Colon (tissue), 2 donors: Measurements from ENCODE around the gene CAMK1D.
"Not testable (repeated sequence)": the region's sequence is repeated elsewhere in the genome, so short reads cannot be mapped to it uniquely, and the experiment has no call there.

ENCODE experiments used
- FAIRE-seq: peaks from 2 replicates; lab custom pipeline; 2012; peaks lifted over from hg19 to GRCh38; lab: Jason Lieb, UNC
- donor health status: control.
- donor health status: control.

CAMK1D gene

DNA sequence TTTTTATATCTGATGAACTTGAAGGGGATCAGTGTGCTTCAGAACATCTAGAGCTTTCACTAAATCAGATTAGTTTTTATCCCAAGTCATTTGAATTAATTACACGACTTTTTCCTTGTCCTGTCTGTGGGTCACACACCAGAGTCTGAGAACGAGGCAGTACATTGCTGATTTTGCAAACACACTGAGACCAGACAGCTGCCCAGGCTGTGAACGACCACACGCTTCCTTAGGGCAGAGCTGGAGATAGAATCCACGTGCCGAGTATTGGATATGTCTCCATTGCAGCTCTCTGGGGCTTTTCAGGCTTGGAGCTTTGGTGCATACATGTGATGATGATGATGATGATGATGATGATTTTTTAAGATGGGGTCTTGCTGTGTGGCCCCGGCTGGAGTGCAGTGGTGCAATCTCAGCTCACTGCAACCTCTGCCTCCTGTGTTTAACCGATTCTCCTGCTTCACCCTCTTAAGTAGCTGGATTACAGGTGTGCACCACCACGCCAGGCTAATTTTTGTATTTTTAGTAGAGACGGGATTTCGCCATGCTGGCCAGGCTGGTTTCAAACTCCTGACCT, 81.1 kb downstream of the CAMK1D start:
- no peak for FAIRE-seq

DNA sequence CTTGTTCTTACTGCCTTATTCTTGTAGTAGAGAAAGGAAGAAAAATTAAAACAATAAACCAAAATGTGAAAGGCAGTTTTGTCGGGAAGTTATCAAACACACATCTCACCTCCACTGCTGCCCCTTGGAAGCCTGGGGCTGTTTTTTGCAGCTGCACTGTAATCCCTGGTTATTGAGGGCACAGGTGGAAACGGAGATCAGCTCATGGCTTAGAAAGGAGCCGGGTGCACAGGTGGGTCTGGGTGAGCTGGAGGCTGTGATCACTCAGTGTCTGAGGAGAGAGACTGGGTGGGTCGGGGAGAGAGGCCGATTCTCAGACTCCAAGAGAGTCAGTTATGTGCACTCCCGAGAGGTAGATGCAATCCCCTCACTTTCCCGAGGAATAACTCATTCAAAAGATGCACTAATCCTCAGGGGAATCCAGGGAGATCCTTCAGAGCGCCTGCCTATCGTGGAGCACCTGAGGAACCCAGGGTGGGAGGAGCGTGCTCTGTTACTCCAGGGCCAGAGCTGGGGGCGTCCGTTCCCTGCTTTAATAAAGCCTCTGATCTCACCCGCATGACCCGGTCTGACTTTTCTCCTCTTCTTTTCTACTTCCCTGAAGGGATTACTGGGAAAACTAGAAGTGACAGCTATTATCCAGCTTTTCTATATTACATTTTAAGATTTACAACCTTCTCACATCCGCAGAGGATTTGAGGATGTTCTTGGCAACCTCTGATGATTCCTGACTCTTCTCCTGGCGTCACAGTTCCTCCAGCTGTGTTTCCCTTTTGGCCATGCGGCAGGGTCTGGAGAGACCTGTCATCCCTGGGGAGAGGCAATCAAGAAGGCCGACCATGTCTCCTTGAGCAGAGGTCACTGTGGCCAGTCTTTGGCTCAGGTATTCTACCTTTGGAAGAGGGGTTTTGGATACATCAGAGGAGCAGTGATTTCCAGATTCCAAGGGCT, 82.1 kb downstream of the CAMK1D start:
- FAIRE-seq, result no peak

DNA sequence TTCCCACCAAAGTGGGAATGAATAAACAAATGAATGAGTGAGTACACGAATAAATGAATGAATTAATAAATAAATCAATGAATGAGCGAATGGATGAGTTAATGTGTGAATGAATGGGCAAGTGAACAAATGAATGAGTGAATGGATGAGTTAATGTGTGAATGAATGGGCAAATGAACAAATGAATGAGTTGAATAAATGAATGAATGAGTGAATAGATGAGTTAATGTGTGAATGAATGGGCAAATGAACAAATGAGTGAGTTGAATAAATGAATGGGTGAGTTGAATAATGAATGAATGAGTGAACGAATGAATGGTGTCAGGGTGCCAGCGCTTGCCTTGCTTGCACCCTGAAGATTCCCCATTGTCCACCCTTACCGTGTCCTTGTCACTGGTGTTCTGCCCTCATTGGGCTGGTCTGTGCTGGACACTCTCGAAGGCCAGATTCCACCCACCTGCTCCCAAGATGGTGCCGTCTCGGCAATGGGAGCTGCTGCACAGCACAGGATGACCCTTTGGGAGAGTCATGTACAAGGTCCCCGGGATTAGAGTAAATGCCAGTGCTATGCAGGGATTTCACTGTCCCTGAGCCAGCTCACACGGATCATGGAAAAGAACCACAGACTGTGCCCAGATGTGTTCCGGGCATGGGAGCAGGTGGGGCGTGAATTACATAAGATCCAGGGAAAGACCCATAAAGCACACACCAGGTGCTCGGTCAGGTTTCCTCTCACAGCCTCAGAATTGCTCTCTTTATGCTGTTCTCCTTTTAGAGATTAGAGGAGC, 83.2 kb downstream of the CAMK1D start:
- FAIRE-seq, result no peak

DNA sequence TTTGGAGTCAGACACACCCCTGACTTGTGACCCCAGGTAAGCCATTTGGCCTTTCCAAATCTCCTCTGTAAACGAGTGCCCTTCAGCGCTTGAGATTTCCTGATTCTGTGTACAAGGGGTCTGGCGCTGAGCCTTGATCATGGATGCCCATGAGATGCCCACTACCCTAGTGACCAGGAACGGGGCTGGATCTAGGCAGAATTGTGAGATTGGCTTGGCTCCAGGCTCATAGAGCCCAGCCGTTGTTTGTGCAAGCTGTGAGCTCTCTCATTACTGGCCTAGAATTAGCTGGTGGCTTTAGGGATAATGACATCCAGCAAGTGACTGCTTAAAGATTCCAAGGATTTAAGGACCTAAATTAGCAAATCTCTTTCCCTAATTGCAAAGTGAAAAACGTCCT, 84.9 kb downstream of the CAMK1D start:
- no peak for FAIRE-seq

DNA sequence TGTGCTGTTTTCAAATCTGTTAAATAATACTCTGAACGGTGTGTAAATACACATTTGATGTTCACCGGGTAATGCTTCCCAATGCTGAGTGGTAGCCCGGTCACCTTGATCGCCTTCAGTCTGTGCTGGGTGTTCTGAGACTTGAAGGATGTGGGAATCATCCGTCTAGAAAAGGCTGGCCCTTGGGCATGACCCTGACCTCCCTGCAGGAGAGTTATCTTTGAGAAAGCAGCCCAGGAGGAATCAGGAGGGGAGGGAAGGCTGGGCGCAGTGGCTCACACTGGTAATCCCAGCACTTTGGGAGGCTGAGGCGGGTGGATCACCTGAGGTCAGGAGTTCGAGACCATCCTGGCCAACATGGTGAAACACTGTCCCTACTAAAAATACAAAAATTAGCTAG, 85.3 kb downstream of the CAMK1D start:
- FAIRE-seq, result not testable (repeated sequence)

DNA sequence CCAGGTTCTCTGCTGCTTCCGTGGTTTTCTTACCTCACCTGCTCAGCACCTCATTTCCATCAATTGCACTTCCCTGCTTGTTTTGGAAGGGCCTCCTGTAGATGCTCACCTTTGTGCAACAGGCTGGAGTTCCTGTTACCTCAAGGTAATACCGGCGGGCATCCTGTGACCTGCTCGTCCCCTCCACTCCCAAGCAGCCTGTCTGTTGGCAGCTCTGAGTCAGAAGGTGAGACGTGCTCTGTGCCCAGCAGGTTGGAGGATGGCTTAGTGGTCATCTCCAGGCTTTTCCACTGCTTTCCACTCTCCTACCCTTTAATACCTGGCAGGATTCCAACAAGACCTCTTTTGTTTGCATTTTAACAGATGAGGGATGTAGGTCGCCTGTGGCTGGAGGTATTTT, 86.0 kb downstream of the CAMK1D start:
- FAIRE-seq, result no peak

DNA sequence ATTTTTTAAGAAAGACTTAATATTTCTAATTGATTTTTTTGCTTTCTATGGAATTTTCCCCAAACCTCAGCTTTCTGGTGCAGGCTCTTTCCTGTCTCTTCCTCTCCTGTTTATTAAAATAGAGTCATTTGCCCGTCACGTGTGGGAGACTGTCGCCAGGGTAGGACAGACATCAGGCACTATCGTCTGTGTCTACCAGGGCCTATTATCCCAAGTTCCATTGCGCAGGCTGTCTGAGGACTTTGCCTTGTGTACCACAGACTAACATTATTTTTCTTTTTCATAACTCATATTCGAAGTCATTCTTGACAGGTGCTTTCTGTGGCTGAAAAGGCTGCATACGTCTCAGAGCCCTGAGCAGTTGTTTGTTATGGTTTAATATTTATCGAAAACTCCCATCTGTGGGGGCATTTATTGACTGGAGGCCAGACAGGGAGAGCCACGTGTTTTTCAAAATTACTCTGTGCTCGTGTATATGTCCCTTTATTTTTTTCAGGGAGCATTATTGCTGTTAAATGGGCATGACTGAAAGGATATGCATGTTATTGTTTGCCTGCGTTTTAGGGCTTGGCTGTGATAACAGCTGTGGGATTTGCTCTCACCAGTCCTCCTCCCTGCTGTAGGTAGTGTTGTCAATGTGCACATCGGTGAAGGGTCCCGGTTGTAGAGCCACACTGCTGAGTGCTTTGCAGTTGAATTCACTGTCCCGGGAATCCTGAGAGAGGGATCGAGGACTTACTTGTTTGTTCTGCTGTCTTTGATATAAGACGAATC, 89.8 kb downstream of the CAMK1D start:
- FAIRE-seq, result no peak

DNA sequence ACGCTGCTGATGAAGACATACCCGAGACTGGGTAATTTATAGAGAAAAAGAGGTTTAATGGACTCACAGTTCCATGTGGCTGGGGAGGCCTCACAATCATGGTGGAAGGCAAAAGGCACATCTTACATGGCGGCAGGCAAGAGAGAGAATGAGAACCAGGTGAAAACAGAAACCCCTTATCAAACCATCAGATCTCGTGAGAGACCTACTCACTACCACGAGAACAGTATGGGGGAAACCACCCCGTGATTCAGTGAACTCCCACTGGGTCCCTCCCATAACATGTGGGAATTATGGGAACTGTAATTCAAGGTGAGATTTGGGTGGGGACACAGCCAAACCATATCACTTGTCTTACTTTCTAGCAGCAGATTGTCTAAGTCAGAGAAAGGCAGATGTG, 90.4 kb downstream of the CAMK1D start:
- not testable (repeated sequence) for FAIRE-seq

DNA sequence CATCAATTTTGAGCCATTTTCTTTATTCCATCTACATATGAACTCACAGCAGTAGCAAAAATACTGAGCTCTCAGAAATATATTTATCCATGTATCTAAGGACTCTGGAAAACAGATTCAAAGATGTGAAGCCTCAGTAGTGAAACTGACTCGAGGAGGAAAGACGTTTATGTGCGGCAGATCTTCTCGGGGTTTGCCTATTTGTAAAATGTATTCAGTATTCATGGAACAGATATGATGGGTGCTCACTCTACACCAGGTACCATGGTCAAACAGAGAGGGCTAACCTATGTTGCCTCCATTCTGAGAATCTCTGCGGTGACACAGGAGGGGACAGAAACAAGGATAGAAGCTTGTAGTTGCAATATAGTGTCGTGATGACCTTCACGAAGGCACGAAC, 93.7 kb downstream of the CAMK1D start:
- no peak for FAIRE-seq

DNA sequence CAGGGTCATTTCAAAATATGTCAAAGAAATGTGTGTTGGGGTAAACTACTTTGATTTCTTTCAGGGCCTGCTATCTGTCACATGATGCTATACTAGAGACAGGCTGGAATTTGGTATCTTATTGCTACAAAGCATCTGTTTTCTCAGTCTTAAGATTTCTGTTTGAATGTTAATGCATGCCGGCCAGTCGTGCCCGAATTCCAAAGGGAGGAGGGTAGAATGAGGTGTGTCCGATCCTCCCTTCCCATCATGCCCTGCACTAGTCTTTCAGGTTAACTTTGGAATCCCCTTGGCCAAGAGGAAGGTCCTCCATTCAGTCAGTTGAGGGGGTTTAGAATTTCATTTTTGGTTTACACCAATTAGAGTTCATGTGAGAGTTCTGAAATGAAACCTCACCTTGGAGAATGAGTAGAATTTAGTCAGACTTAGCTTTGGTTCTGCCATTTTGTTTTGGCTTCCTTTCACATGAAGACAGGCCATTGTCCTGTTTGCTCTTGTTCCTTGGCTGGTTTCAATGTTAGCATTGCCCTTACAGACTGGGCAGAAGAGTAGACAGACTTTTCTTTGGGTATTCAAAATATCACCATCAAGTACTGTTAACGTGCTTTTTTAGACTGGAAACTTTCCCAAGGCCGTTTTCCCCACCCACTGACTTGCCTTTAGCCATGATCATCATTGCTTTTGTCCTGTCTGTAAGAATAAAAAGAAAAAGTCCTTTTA, 95.8 kb downstream of the CAMK1D start:
- FAIRE-seq, result no peak

DNA sequence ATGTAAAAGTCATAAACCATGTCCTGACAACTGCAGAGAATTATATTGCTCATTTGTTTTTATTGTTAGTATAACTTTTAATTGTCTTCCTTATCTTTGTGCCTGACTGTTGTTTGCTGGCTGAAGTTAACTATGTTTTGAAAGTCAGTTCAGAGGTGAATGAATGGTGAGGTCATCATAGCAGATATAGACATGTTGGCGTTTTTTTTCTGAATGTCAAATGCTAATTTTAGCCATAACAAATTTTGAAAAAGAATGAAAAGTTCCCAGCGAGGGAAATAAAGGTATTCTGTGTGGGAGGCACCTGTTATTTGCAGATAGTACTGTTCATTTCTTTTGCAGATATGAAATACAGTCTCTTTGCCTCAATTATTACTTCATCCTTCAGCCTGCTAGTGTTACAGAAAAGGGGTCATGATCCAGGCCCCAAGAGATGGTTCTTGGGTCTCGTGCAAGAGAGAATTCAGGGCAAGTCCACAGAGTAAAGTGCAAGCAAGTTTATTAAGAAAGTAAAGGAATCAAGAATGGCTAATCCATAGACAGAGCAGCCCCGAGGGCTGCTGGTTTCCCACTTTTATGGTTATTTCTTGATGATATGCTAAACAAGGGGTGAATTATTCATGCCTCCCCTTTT, 96.5 kb downstream of the CAMK1D start:
- peak; percentile 94 for FAIRE-seq

DNA sequence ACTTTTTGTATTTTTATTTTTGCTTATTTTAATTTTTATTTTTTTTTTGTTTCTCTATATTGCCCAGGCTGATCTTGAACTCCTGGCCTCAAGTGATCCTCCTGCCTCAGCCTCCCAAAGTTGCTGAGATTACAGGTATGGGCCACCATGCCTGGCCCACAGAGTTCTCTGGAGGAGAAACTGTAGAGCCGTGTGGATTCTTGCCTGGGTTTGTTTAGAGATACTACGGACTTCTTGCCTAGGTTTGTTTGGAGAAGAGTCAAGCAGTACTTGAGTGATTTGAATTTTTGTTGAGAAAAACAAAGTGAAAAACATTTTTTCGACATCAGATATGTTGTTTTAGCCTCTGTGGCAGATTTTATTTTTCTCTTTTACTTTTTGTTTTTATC, 99.0 kb downstream of the CAMK1D start:
- FAIRE-seq, result no peak

DNA sequence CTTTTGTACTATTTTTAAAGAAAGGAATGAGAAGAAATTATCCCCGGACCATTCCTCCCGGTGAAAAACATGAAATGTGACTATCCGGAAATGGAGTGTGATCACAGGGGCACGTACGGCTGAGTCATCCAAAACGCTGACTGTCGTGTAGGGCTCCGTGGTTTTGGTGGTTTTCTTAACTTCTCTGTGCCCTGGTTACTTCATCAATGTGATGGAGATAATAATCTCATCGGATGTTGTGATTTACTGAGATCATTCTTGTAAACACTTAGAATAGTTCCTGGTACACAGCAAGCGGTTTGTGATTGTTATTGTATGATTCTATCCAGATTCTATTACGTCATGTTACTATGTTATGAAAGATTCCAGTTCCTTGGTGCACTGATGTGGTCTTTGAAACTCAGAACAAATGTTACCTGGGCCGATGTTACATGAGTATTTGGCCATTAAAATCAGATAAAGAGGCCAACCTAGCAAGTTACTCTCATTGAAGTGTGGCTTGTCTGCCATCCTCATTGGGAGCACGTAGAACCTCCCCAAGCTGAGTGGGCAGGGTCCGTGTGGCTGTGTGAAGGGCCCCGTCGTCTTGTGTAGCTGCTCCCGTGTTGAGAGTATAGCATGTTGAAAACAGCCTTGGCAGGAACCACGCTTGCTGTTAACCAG, 99.5 kb downstream of the CAMK1D start:
- FAIRE-seq, result no peak

DNA sequence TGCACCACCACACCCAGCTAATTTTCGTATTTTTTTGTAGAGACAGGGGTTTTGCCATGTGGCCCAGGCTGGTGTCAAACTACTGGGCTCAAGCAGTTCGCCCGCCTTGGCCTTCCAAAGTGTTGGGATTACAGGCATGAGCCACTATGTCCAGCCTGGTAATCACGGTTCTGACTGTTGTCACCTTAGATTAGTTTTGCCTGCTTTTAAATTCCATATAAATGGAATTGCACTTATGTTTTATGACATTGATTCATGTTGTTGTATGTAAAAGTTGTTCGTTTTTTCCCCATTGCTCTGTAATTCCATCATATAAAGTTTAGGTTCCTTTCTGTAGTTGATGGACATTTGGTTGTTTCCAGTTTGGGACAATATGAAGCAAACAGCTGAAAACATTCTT, 106.0 kb downstream of the CAMK1D start:
- no peak for FAIRE-seq

DNA sequence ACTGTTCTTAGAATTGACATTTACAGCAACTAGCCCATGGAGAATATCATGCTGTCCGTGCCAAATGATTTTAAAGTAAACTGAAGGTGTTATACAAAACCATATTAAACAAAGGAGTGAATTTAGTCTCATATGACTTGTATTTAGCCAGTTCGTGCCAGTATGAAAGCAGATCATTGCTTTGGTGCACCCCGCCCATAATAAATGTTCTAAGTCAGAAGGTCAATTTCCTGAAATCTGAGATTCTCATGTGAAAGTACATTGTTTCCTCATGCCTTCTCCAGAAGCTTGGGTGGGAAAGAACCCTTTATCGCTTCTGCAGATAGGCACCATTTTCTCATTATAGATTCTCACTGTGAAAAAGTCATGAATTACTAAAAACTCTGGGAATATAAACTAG, 106.4 kb downstream of the CAMK1D start:
- FAIRE-seq, result no peak

DNA sequence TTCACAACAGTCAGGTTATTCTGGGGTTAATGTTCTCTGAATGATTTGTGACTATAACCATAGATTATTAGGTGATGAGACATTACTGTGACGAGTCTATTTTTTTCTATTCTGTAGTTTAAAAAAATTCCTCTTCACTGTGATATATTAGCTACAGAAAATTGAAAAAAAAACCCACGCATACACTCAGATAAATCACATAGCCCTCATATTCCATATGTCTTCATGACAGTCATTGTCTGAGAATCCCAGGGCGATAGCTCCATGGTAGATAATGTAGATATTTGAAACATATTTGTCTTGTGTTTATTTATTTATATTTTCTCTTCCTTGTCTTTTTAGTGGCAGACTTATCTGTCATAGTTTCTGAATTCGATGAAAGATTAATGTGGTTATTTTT, 110.0 kb downstream of the CAMK1D start:
- FAIRE-seq, result no peak

DNA sequence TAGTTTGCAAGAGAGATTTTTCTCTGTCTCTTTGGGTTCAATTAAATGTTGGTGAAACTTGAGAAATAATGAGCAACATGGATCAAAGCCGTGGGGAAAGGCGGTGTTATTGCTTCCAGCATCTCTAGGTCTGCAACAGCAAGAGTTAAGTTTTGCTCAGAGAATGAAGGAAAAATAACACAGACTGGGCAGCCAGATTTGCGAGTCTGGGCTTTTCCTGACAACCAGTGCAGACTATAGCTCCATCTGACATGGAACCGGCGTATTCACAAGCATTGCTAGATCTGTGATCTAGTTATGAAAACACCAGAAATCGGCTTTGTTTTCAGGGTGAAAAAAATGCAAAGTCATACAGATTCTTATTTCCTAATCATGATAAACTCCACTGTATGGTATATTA, 110.4 kb downstream of the CAMK1D start:
- no peak for FAIRE-seq

DNA sequence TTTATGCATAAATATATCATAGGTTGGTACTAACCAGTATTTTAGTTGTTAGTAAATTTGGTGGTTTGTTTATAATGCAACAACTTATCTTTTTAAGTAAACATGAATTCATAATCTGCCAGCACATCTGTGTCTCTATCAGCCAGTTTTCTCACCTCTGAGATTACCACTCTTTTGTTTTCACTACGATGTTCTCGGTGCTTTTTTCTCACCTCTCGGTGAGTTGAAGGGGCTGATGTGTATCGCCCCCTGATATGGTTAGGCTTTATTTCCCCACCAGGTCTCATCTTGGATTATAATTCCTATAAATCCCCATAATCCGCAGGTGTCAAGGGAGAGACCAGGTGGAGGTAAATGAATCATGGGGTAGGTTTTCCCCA, 114.1 kb downstream of the CAMK1D start:
- no peak for FAIRE-seq

DNA sequence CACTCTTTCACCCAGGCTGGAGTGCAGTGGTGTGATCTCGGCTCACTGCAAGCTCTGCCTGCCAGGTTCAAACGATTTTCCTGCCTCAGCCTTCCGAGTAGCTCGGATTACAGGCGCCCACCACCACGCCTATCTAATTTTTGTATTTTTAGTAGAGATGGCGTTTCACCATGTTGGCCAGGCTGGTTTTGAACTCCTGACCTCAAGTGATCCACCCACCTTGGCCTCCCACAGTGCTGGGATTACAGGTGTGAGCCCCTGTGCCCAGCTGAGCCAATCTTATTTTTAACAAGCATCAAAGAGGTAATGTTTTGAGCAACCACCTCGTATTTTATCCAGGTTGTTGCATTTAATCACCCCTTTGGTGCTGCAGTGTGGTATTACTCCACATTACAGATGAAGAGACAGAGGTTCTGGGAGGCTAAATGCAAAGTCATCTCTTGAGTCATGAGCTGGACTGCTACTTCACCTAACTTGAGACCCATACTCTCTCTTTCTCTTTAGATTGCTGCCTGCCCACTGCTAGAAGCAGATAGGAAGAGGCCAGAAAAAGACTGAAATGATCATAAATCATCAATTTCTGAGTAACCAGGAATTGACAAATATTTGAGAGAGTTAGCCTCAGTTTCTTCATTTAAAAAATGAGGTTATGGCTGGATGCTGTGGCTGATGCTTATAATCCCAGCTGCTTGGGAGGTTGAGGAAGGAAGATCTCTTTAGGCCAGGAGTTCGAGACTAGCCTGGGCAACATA, 116.2 kb downstream of the CAMK1D start:
- no peak for FAIRE-seq
